WERI-Rb-1 (cell line): ENCODE results near the gene MYO5C.

Experiments
- DNase-seq: peaks from one replicate; pipeline ENCODE4 v3.0.0-alpha.2; 2020
- H3K27ac ChIP-seq: fragments of 250-450 bp; sonication (Bioruptor Pico); 2 replicates; pipeline ENCODE4 v1.5.1; 2020; ENCODE audit warnings: mild to moderate bottlenecking, moderate library complexity
- H3K27me3 ChIP-seq: fragments of 250-450 bp; sonication (Bioruptor Pico); 2 replicates; pipeline ENCODE4 v1.5.1; 2021; ENCODE audit warnings: mild to moderate bottlenecking, low read depth, moderate library complexity; ENCODE audit not compliant: insufficient read depth, severe bottlenecking
- H3K36me3 ChIP-seq: fragments of 250-450 bp; sonication (Bioruptor Pico); 2 replicates; pipeline ENCODE4 v1.5.1; 2020; ENCODE audit warnings: mild to moderate bottlenecking, moderate library complexity
- H3K4me3 ChIP-seq: 2 replicates; pipeline ENCODE4 v1.5.1; 2011; ENCODE audit warnings: low read depth, mild to moderate bottlenecking, control low read depth, low read length
- H3K9me3 ChIP-seq: fragments of 250-450 bp; sonication (Bioruptor Pico); 2 replicates; pipeline ENCODE4 v1.5.1; 2021; ENCODE audit warnings: mild to moderate bottlenecking, moderate library complexity; ENCODE audit not compliant: severe bottlenecking
- CTCF ChIP-seq: IDR thresholded peaks from 2 replicates; pipeline ENCODE4 v1.5.1; 2011; ENCODE audit warnings: low read depth, mild to moderate bottlenecking, control low read depth, inconsistent platforms, low read length

Gene MYO5C

DNA sequence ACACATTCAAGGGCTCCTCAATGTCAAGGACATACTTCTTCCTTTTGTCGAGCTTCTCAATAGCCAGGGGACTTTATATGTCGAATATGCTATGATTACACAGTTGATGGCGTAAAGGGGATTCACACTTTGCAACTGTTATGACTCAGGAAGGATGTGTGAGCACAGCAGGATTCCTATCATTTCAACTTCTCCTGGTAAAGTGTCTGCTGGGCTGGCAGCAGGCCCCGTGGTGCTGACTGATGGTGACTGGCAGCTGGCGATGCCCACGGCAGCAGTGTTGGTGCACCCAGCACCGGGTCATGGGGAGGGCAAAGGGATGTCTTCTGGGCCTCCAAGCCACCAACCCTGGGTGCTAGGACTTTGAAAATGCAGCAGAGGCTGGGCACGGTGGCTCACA lies 59.6 kb downstream of the MYO5C start:
- Histone ChIP-seq H3K36me3 (peaks cover 4% of the 10 kb centered on the region; the same call in 1 of the 2 replicates), H3K27ac (no peak overlapping the region), H3K27me3 (no peaks in the 10 kb centered on the region), H3K9me3 (no peaks in the 10 kb centered on the region), H3K4me3 (no peak overlapping the region)
- DNase-seq = no peak
- TF ChIP-seq CTCF = no peak

DNA sequence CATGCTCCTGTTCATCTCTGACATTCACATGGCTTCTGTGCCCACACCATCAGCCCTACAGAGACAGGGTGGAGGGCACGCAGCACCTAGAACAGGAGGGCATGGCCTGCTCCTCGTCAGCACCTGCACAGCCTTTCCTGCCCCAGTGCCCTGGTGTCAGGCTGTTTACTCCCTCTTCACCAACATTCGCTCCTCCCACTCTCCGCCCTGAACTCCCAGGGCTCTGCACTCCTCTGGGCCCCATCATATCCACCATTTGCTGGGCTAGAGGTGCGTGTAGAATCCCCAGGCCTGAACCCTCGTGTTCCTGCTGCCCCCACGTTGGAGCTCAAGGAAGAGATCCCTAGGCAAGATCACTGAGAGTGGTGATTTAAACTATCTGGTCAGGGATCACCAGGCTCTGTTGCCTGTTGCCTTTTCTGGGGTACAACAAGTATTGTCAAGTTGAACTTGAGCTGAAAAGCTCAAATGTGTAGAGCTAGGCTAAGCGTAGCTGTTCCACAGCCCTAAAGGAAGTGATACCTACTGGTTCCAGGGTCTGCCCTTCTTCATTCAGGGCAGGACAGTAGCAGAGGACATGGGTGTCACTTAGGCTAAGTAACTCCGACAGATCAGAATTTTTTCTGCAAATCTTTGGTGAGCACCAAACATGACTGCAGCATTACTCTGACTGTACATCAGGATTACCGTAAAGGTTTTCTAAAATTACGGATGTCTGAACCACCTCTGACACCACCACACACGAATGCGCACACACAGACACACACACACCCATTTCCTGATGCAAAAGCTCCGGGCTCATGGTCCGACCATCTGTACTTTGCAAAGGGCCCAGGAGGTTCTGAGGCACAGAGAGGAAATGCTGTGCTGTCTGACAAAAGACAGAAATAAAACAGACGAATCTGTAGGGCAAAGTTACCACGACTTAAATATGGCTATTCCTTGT lies 60.7 kb downstream of the MYO5C start:
- Histone ChIP-seq H3K9me3 (no peaks in the 10 kb centered on the region), H3K36me3 (peaks cover 4% of the 10 kb centered on the region; the same call in 1 of the 2 replicates), H3K27me3 (no peaks in the 10 kb centered on the region), H3K4me3 (no peak overlapping the region), H3K27ac (no peak overlapping the region)
- no peak for DNase-seq
- no peak for TF ChIP-seq CTCF

GRCh38 chr15:52233405-52233804 lies 62.2 kb downstream of the MYO5C start:
- Histone ChIP-seq H3K36me3 (peaks cover 4% of the 10 kb centered on the region; the same call in 1 of the 2 replicates), H3K9me3 (no peaks in the 10 kb centered on the region), H3K4me3 (no peak overlapping the region), H3K27me3 (no peaks in the 10 kb centered on the region), H3K27ac (no peak overlapping the region)
- DNase-seq = no peak
- TF ChIP-seq CTCF = no peak

- Histone ChIP-seq H3K4me3 (no peak overlapping the region), H3K9me3 (no peaks in the 10 kb centered on the region), H3K27ac (no peak overlapping the region), H3K27me3 (no peaks in the 10 kb centered on the region), H3K36me3 (peaks cover 4% of the 10 kb centered on the region; the same call in 1 of the 2 replicates)
- no peak for DNase-seq
- TF ChIP-seq CTCF = no peak
These were observed 63.3 kb downstream of the MYO5C start for GRCh38 chr15:52232327-52232726.

DNA sequence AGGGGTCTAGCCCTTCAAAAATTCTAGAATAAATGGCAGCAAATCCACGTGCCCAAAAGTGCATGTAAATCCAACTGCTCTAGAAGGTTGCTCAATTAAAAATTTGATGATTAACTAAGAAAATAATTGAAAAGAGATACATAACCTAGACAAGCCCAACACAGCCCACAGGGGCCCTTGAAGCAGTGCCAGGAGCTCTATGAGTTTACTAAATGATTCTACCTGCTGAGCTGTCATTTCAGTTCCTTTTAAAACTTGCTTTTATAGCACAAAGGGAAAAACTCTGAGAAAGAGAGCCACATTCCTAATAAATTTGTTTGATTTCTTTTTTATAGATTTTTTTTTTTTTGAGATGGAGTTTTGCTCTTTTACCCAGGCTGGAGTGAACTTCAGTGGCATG lies 65.5 kb downstream of the MYO5C start:
- Histone ChIP-seq H3K27me3 (no peaks in the 10 kb centered on the region), H3K27ac (no peak overlapping the region), H3K9me3 (no peaks in the 10 kb centered on the region), H3K36me3 (peaks cover 3% of the 10 kb centered on the region; the same call in 1 of the 2 replicates), H3K4me3 (no peak overlapping the region)
- no peak for TF ChIP-seq CTCF
- DNase-seq = no peak
